Measurements from ENCODE around the gene TLK1.
"Not testable (repeated sequence)": the region's sequence is repeated elsewhere in the genome, so short reads cannot be mapped to it uniquely, and the experiment has no call there.

The TLK1 gene

DNA sequence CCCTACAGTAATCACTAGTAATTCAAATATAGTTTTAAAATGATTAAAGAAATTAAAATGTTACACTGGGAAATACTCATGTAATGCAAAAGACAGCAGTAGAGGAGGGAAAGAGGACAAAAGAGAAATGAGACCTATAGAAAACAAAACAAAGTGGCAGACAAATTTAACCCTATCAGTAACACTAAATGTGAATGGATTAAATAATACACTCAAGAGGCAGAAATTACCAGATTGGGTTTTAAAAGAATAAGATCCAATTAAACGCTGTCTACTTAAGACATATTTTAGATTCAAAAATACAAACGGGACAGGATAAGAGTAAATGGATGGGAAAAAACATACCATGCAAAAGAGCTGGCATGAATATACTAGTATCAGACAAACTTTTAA, 17.0 kb downstream of the TLK1 start:
- no peak for DNase-seq (ENCODE audit: low read depth in 2 of 2)

DNA sequence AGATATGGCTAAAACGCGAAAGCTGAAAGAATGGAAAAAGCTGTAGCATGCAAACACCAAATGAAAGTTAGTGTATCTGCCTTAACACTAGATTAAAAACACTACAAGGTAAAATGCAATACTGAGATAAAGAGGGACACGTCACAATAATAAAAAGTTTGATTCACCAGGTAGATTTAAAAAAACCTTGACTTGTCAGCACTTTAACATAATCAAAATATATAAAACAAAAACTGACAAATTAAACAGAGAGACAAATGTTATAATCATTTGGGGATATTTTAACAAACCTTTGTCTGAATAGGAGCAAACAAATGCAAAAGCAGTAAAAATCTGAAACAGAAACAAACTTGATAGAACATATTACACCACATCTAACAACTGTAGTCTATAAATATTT, 18.3 kb downstream of the TLK1 start:
- DNase-seq (ENCODE audit: low read depth in 2 of 2), result no peak

GRCh38 chr2:171141320-171141719, 19.4 kb downstream of the TLK1 start:
- no peak for DNase-seq (ENCODE audit: low read depth in 2 of 2)

- no peak for DNase-seq (ENCODE audit: low read depth in 2 of 2)
Observed at GRCh38 chr2:171139860-171140259, 20.8 kb downstream of the TLK1 start.

- no peak for DNase-seq (ENCODE audit: low read depth in 2 of 2)
Observed at GRCh38 chr2:171136024-171136423, 24.7 kb downstream of the TLK1 start.

GRCh38 chr2:171134624-171135230, 26.0 kb downstream of the TLK1 start:
- no peak for DNase-seq (ENCODE audit: low read depth in 2 of 2)

DNA sequence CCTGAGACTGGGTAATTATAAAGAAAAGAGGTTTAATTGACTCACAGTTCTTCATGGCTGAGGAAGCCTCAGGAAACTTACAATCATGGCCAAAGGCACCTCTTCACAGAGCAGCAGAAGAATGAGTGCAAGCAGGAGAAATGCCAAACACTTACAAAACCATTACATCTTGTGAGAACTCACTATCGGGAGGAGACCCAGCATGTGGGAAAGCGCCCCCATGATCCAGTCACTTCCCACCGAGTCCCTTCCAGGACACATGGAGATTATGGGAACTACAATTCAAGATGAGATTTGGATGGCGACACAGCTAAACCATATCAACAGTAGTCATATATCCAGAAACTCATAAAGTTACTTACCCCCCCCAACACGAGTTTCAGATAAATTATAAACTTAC, 28.6 kb downstream of the TLK1 start:
- no peak for DNase-seq (ENCODE audit: low read depth in 2 of 2)

- DNase-seq (ENCODE audit: low read depth in 2 of 2), result no peak
Observed at GRCh38 chr2:171128461-171128860, 32.2 kb downstream of the TLK1 start.

DNA sequence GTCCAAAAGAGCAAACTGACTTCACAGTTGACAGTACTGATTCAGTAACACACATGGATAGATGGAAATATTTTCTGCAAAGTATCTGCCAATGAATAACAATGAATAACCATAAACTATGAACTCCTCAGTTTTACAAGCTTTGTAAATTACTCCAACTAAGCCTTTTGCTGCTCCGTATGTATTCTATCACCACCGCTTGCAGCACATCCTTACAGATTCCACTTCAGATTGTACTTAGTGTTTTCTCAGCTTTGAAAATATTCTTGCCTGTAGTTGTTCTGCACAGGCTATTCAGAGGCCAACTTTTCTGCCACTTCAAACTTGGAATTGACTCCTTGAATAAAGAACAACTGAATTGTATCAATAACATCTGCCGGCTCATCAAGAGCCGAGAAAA, 36.2 kb downstream of the TLK1 start:
- no peak for DNase-seq (ENCODE audit: low read depth in 2 of 2)

- no peak for DNase-seq (ENCODE audit: low read depth in 2 of 2)
Observed at GRCh38 chr2:171109571-171109970, 51.1 kb downstream of the TLK1 start.

DNA sequence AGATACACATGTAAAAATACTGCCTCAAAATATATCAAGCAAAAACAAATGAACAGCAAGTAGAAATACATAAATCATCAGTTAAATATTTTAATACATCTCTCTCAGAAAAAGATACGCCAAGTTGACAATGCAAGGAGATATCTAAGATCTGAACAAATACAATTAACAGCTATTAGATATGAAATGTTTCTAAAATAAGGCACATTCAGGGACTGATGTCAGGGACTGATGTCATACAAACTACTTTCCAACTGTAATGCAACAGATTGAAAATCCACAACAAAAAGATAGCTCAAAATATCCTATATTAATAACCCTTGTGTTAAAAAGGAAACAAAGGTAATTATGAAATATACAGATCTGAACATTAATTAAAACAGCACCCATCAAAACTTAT, 51.7 kb downstream of the TLK1 start:
- no peak for DNase-seq (ENCODE audit: low read depth in 2 of 2)

GRCh38 chr2:171107803-171108202, 52.9 kb downstream of the TLK1 start:
- DNase-seq (ENCODE audit: low read depth in 2 of 2), result no peak

GRCh38 chr2:171104379-171104778, 56.3 kb downstream of the TLK1 start:
- DNase-seq (ENCODE audit: low read depth in 2 of 2), result no peak

GRCh38 chr2:171102802-171103201, 57.9 kb downstream of the TLK1 start:
- no peak for DNase-seq (ENCODE audit: low read depth in 2 of 2)

GRCh38 chr2:171100370-171100769, 60.3 kb downstream of the TLK1 start:
- no peak for DNase-seq (ENCODE audit: low read depth in 2 of 2)

- no peak for DNase-seq (ENCODE audit: low read depth in 2 of 2)
Observed at GRCh38 chr2:171098607-171099006, 62.1 kb downstream of the TLK1 start.

DNA sequence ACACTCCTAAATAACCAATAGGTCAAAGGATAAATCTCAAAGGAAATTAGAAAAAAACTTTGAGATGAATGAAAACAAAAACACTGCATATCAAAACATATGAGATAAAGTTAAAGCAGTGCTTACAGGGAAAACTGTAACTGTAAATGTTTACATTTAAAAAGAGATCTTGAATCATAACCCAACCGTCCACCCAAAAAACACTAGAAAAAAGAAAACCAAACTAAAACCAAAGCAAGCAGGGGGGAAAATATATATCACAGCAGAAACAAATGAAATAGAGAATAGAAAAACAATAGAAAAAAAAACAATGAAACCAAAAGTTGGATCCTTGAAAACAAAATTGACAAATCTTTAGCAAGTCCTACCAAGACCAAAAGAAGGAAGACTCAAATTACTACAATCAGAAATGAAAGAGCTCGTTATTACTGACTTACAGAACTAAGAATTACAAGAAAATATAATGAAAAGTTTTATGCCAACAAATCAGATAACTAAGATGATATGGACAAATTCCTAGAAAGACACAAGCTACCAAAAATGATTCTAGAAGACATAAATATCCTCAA, 65.6 kb downstream of the TLK1 start:
- no peak for DNase-seq (ENCODE audit: low read depth in 2 of 2)

DNA sequence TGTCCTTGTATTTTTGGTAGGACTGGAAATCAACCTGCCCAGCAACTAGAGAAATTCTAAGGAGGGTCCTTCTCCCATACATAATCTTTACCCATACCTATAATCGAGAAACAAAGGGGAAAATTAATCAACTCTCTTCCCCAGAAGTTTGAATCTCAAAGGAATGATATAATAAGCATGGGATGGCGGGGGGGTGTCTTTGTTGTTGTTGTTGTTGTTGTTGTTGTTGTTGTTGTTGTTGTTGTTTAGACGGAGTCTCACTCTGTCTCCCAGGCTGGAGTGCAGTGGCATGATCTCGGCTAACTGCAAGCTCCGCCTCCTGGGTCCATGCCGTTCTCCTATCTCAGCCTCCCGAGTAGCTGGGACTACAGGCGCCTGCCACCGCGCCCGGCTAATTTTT, 69.2 kb downstream of the TLK1 start:
- not testable (repeated sequence) for DNase-seq (ENCODE audit: low read depth in 2 of 2)

DNA sequence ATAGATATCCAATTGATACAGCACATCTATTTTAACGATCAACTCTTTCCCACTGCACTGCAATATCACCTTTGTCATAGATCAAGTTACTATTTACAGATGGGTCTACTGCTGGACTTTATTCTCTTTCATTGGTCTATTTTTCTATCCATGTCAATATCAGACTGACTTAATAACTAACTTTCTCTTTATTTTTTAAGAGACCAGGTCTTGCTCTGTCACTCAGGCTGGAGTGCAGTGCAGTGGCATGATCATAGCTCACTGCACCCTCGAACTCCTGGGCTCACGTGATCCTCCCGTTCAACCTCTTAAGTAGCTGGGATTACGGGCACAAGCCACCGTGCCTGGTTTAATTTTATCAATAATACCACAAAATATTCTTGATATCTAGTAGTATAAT, 71.2 kb downstream of the TLK1 start:
- no peak for DNase-seq (ENCODE audit: low read depth in 2 of 2)

- DNase-seq (ENCODE audit: low read depth in 2 of 2), result no peak
Observed at GRCh38 chr2:171088057-171088834, 72.4 kb downstream of the TLK1 start.

DNA sequence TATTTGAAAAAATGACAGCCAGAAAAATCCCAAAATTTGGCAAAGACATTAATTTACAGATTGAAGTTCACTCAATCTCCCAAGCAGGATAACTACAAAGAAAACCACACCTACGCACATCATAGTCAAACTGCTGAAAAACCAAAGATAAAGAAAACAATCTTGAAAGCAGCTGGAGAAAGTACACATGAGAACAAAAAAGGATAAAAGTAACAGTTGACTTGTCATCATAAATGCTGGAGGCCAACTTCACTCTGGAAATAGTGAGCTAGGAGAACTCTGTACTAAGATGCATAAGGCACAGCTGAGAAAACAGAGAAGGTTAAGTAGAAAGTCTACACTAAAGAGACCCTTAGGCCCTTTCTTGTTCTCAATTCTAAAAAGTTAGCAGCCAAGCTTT, 73.1 kb downstream of the TLK1 start:
- no peak for DNase-seq (ENCODE audit: low read depth in 2 of 2)

GRCh38 chr2:171086352-171087290, 74.1 kb downstream of the TLK1 start:
- DNase-seq (ENCODE audit: low read depth in 2 of 2), result peak in 1 of 2 donors; percentile 20
